ENCODE data around the gene YBEY. TPM values are rescaled to one million over a fixed set of nuclear protein-coding genes. Genes with fewer than 3 reads are reported as not detected.

The YBEY gene
- total RNA-seq, 1 donor from 2014 or later, result 20.4 TPM

- H3K36me3 ChIP-seq, result peaks cover 31% of the 10 kb centered on the region
- H3K4me3 ChIP-seq, result peak overlapping the region; percentile 96
- DNase-seq (no peak), ATAC-seq (no peak)
- H3K27me3 ChIP-seq (ENCODE audit: low read depth), result no peaks in the 10 kb centered on the region
- TF ChIP-seq CTCF (IDR thresholded peaks at IDR 0.05), result no peak
- H3K27ac ChIP-seq, result peak overlapping the region; percentile 97
- intact Hi-C loops (cut with DNase I), result no loop called here
- H3K4me1 ChIP-seq, result peaks cover 51% of the 10 kb centered on the region
- H3K9me3 ChIP-seq, result no peaks in the 10 kb centered on the region
Measured at GRCh38 chr21:46287541-46287940, 1.4 kb downstream of the YBEY start.

GRCh38 chr21:46289655-46290179, 3.6 kb downstream of the YBEY start:
- no peak for ATAC-seq
- intact Hi-C loops (cut with DNase I), result no loop called here

GRCh38 chr21:46291561-46291960, 5.4 kb downstream of the YBEY start:
- intact Hi-C loops (cut with DNase I), result no loop called here
- Histone ChIP-seq H3K36me3 (peaks cover 12% of the 10 kb centered on the region), H3K4me3 (no peak overlapping the region), H3K27me3 (ENCODE audit: low read depth) (no peaks in the 10 kb centered on the region), H3K27ac (no peak overlapping the region), H3K9me3 (no peaks in the 10 kb centered on the region), H3K4me1 (peaks cover 27% of the 10 kb centered on the region)
- ATAC-seq, result no peak
- TF ChIP-seq CTCF (IDR thresholded peaks at IDR 0.05), result no peak
- no peak for DNase-seq

More at GRCh38 chr21:46289655-46290179, 3.6 kb downstream of the YBEY start:
- no peak for TF ChIP-seq CTCF (IDR thresholded peaks at IDR 0.05)
- no peak for DNase-seq
- Histone ChIP-seq H3K27ac (no peak overlapping the region), H3K27me3 (ENCODE audit: low read depth) (no peaks in the 10 kb centered on the region), H3K36me3 (peaks cover 12% of the 10 kb centered on the region), H3K4me3 (no peak overlapping the region), H3K9me3 (no peaks in the 10 kb centered on the region), H3K4me1 (peaks cover 29% of the 10 kb centered on the region)

GRCh38 chr21:46294647-46295176, 8.6 kb downstream of the YBEY start:
- peak; percentile 63 for DNase-seq
- no peak for TF ChIP-seq CTCF (IDR thresholded peaks at IDR 0.05)
- Histone ChIP-seq H3K27ac (no peak overlapping the region), H3K4me3 (no peak overlapping the region), H3K36me3 (peaks cover 12% of the 10 kb centered on the region), H3K9me3 (no peaks in the 10 kb centered on the region), H3K27me3 (ENCODE audit: low read depth) (no peaks in the 10 kb centered on the region), H3K4me1 (peaks cover 16% of the 10 kb centered on the region)
- intact Hi-C loops (cut with DNase I), result no loop called here
- peak; percentile 22 to 34 for ATAC-seq

- no peaks in the 10 kb centered on the region for H3K9me3 ChIP-seq
- peaks cover 16% of the 10 kb centered on the region for H3K4me1 ChIP-seq
- ATAC-seq (peak; percentile 10 to 14), DNase-seq (no peak)
- no peaks in the 10 kb centered on the region for H3K27me3 ChIP-seq (ENCODE audit: low read depth)
- no peak for TF ChIP-seq CTCF (IDR thresholded peaks at IDR 0.05)
- H3K36me3 ChIP-seq, result peaks cover 12% of the 10 kb centered on the region
- intact Hi-C loops (cut with DNase I), result no loop called here
- H3K27ac ChIP-seq, result peak overlapping the region; percentile 44
- H3K4me3 ChIP-seq, result no peak overlapping the region
Measured at GRCh38 chr21:46295177-46295770, 9.1 kb downstream of the YBEY start.

All from lower lobe of right lung (tissue), 2 donors.